Measurements from ENCODE around the gene KRTAP10-1.
"Not testable (repeated sequence)": the region's sequence is repeated elsewhere in the genome, so short reads cannot be mapped to it uniquely, and the experiment has no call there.

KRTAP10-1 gene

DNA sequence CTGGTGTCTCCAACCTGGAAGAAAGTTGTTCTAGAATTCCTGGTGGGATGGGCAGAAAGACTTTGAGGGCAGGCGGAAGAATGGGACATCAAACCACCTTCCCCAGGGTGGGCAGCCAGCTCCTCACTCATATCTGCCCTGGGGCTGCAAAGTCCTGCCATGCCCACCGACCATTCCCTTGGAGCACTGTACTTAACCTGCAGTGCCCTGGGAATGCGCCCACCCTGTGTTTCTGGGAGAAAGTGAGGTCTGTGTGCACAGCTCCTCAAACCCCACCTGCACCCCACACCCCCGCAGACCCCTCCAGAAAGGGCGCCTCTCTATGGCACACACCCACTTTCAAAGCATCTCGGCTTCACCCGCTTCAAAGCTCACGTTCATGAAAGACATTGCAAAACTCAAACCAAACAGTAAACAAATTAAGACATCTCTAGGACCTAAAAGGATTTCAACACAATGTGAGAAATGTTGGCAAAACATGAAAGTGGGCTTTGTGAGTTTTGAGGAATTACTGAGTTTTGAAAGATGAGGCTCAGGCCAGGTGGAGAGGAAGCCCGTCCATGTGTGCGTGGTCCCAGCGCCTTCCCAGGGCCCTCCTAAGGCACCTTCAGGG, 25.1 kb downstream of the KRTAP10-1 start:
- no peak for DNase-seq (ENCODE audit: low spot score)

DNA sequence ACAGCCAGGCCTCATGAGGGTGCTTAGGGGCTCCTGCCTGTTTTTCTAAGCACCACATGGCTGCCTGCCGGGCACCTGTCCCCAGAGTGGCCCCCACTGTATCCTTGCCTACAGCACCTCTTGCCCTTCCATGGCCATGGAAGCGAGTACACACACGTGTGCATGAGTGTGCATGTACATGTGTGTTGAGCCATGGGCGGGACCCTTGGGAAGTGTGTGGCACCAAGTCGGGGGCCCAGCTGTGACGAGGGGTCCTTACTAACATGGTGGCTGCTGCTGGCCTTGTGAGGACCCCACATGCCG, 25.8 kb downstream of the KRTAP10-1 start:
- DNase-seq (ENCODE audit: low spot score), result no peak

DNA sequence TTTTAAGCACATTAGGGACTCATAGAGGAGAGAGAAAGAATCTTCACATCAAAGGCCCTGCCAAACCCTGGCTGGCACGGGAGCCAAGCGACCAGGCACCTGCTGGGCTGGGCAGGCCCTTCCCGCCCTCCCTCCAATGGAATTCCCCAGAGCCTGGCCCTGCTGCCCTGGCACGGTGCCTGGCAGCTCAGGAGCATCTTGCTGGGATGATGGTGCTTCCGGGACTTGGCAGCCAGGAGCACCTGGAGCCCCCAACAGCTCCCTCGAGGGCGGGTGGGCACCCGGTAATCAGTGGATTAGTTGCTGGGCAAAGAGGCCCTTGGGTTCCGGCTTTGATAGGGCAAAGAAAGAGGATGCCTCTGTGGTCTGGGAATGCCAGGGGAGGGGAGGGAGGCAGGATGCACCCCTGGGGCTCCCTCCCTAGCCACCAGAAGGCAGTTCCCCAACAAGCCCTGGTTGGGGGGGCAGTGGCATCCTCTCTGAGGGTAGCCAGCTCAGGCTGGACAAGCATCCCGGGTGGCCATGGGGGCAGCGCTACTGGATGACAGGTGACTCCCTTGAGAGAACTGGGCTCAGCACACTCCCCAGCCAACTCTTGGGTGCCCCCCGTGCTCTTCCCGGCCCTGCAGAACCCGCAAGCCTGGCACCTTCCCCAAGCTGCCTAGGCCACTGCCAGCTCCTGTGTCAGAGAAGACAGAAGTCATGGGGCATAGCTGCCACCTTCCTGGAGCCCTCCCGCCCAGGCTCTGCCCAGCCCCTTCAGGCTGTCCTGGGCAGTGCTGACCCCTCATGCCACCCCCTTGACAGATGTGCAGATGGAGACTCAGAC, 26.4 kb downstream of the KRTAP10-1 start:
- DNase-seq (ENCODE audit: low spot score), result no peak

DNA sequence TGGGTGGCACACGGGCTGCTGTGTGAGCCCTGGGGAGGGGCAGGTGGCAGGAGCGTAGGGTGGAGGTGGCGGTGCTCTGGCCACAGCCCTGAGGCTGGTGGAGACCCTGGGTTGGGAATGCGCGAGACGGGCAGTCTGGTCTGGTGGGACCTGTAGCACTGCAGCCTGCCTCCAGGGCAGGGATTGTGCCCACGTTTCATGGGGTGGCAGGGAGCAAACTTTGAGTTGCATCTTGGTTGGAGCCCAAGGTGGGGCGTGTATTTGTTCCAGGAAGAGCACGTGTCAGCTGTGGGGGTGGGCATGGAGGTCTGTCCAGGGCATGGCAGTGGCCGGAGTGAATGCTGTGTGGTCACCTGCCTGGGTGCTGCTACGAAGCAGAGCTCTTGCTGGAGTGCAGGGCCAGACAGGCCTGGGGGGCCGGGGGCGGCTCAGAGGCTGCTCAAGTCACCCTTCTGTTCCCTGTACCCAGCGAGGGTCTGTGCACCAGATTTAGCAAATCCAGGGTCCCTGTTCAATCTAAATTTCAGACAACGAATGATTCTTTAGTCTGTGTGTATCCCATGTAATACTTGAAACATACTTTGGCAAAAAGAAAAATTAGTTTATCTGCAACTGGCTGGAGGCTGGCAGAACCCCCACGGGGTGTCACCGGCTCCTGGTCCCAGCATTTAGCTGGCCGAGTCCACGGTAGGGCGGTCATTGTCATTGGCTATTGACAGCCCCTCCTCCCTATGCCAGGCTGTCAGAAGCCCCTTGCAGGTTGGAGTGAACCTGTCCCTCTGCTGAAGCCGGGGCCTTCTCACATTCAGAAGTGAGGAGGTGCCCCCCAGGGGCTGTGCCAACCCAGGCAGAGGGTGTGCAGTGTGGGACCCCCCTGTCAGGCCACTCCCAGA, 27.3 kb downstream of the KRTAP10-1 start:
- DNase-seq (ENCODE audit: low spot score), result no peak

DNA sequence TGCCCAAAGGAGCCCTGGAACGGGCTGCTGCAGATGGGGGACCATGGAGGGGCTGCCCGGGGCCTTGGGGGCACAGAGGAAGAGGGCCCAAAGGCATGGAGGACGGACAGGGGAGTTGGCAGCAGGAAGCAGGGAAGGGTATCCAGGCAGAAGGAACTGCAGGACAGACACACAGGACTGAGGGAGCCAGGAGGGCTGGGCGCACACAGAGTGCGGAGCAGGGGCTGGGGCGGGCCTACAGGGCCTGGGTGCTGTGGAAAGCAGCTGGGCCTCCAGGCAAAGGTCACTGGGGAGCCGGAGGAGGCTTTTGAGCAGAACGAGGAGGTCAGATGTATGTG, 28.1 kb downstream of the KRTAP10-1 start:
- DNase-seq (ENCODE audit: low spot score), result no peak

DNA sequence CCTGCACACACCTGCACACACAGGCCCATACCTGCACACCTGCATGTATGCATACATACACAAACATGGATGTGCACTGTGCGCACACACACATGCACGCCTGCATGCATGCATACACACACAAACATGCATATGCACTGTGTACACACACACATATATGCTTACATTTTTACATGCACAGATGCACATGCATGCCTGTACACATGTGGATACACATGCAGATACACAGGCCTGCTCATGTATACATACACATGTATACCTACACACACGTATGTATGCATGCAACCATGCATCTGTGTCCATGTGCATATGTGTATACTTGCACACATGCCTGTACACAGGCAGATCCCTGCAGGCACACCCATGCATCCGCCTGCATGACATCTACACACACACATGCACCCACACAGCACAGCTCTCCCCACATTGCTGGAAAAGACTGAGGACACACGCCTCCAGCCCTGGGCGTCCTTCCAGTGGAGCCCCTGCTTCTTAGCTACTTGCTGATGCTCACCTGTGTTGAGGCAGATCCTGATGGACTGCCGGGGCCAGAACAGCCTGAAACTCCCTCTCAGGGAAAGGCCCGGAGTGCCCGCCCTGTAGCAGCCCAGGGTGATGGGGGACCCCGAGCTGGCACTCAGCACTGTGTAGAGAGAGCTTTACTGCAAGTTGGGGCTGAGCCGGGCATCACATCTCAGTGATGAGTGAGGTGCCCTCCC, 28.6 kb downstream of the KRTAP10-1 start:
- no peak for DNase-seq (ENCODE audit: low spot score)

DNA sequence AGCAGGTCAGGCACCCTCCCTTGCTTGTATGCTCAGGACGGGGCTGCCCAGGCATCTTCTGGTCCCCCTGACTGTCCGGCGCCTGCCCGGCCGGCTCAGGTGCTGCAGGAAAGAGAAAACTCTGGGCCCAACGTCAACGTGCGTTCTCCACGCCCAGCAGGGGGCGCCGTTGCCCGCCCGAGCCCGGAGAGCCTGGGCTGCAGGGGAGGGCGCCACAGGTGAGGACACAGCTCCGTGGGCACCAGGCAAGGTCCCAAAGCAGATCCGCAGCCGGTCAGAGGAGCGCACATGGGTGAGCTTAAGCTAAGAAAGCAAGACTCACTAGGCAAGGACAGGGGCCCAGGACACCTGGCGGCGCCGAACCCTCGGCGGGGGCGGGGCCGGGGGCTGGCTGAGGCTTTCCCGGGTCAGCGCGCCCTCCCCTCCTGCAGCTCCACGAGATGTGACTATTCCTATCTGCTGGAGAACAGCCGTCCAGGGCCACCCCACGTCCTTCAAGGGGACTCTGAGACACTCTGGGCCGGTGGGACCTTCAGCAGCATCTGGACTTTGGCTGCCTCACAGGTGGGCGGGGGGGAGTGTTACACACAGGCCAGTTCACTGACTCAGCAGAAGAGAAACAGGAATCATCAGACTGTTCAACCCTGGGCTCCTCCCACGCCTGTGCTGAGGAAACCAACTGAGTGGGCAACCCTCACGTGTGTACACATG, 29.3 kb downstream of the KRTAP10-1 start:
- DNase-seq (ENCODE audit: low spot score), result peak; percentile 72

DNA sequence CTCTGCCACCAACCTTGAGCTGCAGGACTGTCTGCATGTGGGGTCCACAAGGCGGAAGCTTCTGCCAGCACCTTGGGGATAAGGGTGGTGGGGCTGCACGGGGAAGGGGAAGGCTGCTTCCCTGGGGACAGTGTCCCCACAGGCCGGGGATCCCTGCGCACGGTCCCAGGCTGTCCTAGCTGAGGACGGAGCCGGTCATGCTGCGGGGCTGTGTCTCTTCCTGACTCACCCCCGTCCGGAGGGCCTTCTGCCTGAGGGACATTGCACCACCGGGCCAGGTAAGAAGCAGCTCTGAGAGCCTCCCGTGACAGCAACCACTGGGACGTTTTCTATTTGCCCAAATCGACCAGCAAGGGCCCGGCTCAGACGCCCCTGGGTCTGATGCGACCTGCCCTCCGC, 29.9 kb downstream of the KRTAP10-1 start:
- DNase-seq (ENCODE audit: low spot score), result no peak

DNA sequence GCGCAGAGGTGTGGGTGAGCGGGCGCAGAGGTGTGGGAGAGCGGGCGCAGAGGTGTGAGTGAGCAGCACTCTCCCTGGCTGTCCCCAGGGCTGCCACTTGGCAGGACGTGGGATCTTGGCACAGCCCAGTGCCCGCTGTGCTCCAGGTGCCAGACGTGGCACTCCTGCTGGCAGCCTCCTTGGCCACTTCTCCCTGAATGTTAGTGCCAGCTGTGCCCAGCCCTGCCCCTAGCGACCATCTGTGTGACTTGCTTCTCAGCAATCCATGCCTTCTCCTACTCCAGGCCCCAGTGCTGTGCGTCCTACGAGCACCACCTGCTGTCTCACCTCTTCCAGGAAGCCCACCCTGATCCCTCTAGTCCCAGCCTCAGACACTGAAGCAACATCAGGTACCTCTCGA, 30.5 kb downstream of the KRTAP10-1 start:
- DNase-seq (ENCODE audit: low spot score), result no peak

DNA sequence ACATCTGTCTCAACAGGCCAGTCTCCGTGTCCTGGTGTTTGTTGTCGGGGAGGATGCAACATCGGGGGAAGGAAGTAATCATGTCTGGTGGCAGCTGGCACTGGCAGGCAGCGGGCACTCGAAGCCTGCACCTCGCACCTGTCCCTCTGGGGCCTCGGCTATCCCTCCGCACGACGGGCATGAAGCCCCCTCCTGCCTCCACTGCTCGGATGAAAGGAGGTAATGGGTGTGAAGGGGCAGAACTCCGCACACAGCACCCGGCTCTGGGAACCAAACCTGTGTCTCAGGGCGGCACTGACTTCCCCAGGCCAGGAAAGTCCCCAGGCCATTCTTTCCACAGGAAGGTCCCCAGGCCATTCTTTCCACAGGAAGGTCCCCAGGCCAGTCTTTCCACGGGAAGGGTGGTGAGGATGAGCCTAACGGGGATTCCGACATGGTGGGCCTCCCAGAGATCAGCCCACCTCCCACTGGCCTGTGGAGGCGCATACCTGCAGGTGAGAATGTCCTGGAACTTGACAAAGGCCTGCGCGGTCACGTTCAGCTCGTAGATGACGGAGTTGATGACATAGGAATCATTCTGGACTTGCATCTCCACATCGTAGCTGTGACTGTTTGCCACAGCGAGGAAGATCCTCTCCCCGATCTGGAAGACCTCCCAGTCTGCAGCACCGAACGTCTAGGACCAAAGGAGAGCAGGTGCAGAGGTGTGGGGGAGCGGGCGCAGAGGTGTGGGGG, 31.1 kb downstream of the KRTAP10-1 start:
- no peak for DNase-seq (ENCODE audit: low spot score)

DNA sequence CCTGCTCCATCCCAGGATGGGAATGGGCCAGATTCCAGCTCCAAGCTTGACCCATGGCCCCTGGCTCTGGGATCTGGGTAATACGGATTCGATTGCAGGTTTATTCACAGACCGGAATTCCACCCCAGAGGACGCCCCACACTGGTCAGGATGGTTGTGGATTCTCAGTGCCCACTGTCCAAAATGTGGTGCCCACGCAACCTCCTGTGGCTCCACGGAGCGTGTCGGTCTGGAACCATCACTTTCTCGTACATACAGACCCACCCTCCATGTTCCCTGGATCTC, 31.6 kb downstream of the KRTAP10-1 start:
- DNase-seq (ENCODE audit: low spot score), result no peak

DNA sequence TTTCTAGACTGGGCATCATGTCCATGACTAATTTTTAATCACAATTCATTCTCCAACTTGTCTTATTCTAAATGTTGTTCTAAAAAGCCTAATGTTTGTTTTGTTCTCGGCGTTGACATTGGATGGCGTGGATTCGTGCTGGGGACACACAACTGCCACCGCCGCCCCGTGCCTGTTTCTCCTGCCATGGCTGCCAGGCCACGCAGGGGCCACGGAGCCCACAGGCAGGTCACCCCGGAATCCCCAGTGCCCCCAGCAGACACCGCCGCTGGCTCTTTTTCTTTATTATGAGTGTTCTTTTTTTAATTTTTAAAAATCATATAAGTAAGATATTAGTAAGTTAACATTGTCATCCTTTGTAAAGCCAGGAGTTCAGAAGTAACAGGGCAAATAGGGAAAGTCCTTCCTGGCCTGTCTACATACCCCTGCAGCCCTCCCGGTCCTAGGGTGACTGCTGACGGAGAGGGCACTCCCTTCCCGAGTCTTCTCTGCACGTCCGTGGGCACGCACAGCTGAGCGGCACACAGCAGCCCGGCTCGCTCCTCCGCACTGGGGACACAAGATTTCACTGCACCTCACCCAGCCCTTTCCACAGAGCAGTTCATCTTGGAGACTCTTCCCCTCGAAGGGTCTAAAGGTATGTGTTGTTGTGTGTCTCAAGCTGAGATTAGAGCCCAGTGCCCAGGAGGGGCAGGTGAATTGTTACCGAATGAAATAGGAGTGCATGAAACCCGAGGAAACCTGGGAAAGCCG, 32.1 kb downstream of the KRTAP10-1 start:
- DNase-seq (ENCODE audit: low spot score), result no peak

DNA sequence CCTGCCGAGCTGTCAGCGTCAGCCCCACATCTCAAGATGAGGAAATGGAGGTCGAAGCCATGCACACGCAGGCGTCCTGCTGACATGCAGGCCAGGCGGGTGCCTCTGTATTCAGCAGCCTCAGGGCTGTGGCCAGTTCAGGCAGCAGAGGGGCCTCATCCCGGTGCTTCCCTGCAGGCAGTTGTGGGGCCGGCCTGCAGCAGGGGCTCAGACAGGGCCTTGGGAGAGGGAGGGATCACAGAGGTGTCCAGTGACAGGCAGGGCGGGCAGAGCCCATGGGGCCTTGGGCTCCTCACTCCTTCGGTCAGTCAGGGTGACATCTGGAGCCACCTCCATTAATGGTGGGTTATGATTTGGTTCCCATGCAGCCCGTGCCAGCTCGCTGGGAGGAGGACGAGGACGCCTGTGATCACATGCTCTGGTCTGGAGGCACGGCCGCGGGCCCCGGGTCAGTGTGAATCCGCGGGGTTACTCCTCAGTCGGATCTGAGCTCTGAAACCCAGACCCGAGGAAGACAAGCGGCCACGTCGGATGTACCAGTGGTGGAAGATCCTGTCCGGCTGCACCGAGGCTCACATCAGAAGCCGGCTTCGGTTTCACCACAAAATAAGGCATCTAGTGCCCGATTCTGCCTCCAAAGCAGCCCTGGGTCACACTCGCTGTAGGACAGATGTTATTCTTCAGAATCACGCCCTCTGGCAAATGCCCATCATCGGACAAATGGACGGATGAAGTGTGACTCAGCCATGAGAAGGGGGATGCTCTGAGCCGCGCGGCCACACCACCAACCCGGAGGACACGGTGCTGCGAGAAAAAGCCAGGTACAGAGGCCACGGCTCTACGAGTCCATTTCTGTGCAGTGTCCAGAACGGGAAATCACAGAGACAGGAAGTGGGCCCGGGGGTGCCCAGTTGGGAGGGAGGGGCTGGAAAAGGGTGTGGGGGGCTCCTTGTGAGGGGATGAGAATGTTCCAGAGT, 33.4 kb downstream of the KRTAP10-1 start:
- DNase-seq (ENCODE audit: low spot score), result no peak

DNA sequence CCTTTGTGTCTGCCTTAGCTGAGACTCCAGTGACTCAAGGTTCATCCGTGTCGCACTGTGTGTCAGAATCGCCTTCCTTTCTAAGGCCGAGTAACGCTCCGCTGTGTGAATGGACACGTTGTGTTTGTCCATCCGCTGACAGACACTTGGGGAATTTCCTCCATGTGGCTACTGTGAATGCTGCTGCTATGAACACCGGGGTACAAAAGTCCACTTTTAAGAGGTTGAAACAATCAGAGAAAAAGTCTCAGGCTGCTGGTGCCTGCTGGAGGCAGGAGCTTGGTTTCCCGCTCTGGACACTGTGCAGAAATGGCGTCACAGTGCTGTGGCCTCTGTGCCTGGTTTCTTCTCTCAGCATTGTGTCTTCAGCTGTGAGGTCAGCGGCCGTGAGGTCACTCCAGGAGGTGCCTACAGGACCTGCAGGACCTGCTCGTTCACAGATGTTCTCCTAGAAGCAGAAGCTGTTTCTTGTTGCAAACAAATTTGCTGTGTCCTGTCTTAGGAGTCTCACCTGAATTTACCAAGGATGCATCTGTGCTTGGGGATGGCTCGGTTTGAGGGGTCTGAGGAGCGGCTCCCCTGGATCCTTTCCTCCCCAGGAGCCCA, 34.2 kb downstream of the KRTAP10-1 start:
- no peak for DNase-seq (ENCODE audit: low spot score)

DNA sequence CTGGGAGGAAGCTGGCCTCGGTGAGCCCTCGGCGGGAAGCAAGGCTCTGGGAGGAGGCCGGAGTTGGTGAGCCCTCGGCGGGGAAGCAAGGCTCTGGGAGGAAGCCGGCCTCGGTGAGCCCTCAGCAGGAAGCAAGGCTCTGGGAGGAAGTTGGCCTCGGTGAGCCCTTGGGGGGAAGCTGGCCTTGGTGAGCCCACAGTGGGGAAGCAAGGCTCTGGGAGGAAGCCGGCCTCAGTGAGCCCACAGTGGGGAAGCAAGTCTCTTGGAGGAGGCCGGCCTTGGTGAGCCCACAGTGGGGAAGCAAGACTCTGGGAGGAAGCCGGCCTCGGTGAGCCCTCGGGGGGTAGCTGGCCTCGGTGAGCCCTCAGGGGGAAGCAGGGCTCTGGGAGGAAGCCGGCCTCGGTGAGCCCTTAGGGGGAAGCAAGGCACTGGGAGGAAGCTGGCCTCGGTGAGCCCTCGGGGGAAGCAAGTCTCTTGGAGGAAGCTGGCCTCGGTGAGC, 36.0 kb downstream of the KRTAP10-1 start:
- DNase-seq (ENCODE audit: low spot score), result no peak

DNA sequence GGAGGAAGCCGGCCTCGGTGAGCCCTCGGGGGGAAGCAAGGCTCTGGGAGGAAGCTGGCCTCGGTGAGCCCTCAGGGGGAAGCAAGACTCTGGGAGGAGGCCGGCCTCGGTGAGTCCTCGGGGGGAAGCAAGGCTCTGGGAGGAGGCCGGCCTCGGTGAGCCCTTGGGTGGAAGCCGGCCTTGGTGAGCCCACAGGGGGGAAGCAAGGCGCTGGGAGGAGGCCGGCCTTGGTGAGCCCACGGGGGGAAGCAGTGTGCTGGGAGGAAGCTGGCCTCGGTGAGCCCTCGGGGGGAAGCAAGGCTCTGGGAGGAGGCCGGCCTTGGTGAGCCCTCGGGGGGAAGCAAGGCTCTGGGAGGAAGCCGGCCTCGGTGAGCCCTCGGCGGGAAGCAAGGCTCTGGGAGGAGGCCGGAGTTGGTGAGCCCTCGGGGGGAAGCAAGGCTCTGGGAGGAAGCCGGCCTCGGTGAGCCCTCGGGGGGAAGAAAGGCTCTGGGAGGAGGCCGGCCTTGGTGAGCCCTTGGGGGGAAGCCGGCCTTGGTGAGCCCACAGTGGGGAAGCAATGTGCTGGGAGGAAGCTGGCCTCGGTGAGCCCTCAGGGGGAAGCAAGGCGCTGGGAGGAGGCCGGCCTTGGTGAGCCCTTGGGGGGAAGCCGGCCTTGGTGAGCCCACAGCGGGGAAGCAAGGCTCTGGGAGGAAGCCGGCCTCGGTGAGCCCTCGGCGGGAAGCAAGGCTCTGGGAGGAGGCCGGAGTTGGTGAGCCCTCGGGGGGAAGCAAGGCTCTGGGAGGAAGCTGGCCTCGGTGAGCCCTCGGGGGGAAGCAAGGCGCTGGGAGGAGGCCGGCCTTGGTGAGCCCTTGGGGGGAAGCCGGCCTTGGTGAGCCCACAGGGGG, 36.7 kb downstream of the KRTAP10-1 start:
- not testable (repeated sequence) for DNase-seq (ENCODE audit: low spot score)

DNA sequence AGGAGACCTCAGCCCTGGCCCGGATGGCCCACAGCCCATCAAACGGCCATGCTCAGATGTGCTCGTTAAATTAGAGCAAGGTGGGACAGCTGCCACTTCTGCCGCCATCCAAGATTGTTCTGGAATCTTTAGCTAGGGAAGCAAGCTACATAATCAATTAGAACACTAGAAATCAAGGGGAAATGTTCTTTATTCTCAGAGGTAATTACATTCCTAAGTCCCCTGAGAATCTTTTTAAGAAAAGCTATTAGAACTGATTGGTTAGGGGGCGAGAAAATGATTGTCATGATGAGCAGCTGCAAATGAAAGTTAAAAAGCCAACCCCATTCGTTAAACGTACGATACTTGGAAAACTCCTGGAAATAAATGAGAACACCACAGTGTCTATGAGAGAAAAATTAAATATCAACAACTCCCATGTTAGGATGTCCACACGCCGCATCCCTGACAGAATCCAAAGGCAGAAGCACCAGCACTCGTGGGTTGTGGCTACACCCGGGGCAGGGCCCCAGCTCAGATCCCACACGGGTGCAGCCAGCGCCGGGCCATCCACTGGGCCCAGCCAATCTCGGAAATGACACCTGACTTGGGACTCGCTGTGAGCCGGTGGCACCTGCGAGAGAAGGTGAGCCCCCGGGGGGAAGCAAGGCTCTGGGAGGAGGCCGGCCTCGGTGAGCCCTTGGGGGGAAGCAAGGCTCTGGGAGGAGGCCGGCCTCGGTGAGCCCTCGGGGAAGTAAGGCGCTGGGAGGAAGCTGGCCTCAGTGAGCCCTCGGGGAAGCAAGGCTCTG, 37.6 kb downstream of the KRTAP10-1 start:
- DNase-seq (ENCODE audit: low spot score), result no peak
